ENCODE measurements around the gene PITX2.

Gene PITX2

DNA sequence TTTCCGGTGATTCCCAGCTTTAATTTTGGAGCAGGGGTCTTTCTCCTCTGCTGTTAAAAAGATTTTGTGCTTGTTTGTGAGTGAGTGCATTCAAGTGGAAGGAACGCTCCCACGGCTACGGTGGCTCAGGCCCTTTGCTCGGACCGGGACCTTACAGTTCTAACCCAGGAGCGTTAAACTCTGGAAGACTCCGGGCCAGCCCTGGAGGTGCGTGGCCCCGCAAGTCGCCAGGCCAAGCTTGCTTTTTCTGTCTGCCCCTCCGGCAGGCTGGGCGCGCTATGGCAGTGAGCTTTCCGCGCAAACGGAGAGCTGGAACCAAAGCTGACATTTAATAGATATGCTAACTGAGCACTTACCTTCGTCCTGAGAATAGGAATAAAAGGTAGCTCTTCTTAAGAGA, 18.3 kb upstream of the PITX2 start:
- FAIRE-seq: no peak
- no peak for DNase-seq (ENCODE audit: insufficient read length, low spot score)
- TF ChIP-seq, protein P1, sequence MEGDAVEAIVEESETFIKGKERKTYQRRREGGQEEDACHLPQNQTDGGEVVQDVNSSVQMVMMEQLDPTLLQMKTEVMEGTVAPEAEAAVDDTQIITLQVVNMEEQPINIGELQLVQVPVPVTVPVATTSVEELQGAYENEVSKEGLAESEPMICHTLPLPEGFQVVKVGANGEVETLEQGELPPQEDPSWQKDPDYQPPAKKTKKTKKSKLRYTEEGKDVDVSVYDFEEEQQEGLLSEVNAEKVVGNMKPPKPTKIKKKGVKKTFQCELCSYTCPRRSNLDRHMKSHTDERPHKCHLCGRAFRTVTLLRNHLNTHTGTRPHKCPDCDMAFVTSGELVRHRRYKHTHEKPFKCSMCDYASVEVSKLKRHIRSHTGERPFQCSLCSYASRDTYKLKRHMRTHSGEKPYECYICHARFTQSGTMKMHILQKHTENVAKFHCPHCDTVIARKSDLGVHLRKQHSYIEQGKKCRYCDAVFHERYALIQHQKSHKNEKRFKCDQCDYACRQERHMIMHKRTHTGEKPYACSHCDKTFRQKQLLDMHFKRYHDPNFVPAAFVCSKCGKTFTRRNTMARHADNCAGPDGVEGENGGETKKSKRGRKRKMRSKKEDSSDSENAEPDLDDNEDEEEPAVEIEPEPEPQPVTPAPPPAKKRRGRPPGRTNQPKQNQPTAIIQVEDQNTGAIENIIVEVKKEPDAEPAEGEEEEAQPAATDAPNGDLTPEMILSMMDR (IDR thresholded peaks at IDR 0.05; ENCODE audit: insufficient read depth, missing control alignments): no peak

DNA sequence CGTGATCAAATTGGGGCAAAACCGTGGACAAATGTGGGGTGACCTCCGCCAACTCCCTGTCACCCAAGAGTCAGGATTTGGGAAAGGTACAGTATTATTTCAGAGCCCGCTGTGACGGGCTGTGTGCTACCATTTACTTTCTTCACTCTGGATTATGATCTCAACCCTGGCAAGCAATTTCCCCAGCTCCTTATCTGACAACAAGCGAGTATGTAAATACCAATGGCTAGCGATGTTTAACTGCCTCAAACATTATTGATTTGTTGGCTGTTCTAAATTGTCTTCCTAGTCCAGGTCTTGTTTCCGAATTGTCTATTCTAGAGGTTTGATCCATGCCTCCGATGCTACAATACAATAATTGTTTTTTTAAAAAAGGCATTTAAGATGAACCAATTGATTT, 17.7 kb upstream of the PITX2 start:
- DNase-seq (ENCODE audit: insufficient read length, low spot score) (no peak), FAIRE-seq (no peak)
- TF ChIP-seq, protein P1 (IDR thresholded peaks at IDR 0.05; ENCODE audit: insufficient read depth, missing control alignments): no peak

DNA sequence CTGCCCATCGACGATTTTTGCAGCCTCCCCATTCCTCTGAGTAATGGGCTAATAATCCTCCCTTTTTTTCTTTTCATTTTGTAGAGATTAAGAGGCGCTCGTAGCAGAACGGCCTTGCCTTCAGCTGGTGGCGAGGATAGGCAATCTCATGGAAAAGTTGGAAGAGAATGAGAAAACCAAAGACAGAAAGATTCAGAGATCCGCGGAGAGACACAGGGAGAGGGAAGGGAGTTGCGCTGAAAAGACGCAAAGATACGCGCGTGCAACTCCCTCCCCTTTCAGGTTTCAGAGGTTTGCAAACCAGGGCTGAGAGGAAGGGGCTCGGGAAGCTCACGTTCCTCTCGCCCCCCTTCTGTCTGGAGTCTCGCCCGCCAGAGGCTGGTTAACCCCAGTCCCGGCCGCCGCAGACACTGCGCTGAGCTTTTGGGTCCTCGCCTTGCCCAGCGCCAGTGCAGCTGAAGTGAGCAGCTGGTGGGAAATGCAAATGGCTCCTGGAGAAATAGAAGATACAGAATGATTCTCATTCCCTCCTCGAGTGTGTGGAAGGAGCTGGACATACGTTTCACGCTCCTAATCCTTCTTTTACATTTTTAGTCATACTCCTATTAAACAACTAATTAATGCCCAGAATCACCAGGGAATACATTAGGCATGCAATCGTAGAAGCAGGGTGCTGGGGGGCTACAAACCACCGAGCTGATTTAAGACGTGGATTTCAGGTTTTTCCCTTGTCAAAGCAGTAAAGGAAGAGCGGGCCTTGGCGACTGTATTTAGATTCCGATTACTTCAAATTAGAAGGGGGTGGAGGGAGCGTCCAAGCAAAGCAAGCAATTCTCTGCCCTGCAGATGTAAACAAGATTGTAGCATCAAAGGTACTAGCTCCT, 16.6 kb upstream of the PITX2 start:
- DNase-seq (ENCODE audit: insufficient read length, low spot score) (no peak), FAIRE-seq (no peak)
- TF ChIP-seq, protein P1 (IDR thresholded peaks at IDR 0.05; ENCODE audit: insufficient read depth, missing control alignments): no peak

DNA sequence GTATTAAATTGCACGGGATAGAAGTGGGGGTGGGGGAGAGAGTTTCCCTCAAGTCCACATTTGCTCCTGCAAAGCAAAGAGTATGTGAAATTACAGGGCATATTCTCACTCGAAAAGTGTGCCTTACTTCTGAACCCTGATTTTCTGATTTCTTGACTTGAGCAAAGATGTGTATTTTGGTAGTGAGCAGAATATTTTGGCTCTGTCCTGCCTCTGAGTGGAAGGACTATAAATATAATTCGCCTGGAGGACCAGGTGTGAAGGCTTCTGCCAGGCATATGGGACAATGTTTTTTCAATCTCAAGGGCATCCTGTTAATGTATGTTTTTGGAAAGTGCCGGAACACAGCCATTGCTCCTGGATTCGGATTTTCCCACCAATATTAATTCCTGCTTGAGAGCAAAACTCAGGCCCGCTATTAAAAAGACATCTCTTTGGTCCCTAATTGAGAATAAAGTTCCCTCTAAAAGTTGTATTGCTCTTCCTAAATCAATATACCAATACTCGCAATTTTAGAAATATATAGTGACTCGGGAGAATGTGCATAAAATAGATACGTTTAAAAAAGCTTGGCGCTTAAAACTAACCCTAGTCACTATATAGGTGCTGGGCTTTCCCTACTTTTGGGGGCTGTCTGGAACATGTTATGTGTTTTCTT, 15.3 kb upstream of the PITX2 start:
- FAIRE-seq: no peak
- TF ChIP-seq, protein P1 (IDR thresholded peaks at IDR 0.05; ENCODE audit: insufficient read depth, missing control alignments): no peak
- DNase-seq (ENCODE audit: insufficient read length, low spot score): no peak

DNA sequence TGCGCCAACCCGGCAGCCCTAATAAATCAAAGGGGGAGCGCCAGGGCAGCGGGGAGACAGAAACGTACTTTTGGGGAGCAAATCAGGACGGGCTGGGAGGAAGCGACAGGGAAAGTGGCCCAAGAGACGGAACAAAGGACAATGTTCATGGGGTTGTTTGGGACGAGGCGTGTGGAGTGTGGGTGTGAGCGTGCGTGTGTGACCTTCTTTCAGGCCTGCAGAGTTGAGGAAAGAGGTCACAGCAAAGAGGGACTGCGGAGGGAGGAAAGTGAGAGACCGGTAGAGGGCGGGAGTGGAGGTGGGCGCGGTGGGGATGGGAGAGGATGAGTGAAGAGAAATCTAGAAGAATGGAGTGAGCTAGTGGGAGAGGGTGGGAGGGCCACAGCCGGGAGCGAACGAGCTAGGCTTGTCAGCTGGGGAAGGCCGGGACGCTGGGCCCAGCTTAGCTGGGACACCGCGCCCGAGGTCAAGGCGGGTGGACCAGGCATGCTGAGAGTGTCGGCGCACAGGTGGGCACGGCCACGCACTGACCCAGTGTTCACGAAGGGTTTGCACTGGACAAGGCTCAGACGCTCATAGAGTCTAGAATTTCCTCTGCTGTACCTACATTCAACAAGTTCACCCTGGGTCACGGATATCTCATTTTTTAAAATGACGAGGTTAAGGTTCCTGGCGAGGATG, 14.7 kb upstream of the PITX2 start:
- FAIRE-seq (no peak), DNase-seq (ENCODE audit: insufficient read length, low spot score) (no peak)
- TF ChIP-seq, protein P1 (IDR thresholded peaks at IDR 0.05; ENCODE audit: insufficient read depth, missing control alignments): no peak

DNA sequence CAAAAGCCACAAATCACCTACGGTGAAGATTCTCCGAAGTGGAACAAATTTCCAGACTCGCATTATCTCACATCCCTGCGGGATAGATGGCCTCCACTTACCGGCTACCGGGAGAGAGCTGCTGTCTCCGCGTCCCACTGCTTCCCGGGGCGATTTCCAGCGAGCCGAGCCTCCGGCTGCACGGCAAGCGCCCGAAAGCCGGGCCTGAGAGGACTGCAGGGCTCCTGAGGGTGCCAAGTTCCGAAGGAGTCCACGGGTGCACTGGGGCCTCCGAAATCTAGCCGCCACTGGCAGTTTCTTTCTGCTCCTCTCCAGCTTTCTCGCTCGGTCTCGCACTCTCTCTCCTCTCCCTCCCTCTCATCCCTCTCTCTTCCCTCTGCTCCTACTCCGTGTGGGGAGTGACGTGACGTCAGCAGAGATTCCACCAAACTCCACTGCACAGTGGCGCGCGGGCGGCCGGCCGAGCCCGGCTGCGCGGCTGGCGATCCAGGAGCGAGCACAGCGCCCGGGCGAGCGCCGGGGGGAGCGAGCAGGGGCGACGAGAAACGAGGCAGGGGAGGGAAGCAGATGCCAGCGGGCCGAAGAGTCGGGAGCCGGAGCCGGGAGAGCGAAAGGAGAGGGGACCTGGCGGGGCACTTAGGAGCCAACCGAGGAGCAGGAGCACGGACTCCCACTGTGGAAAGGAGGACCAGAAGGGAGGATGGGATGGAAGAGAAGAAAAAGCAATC, 14.0 kb upstream of the PITX2 start:
- no peak for FAIRE-seq
- DNase-seq (ENCODE audit: insufficient read length, low spot score): no peak
- TF ChIP-seq, protein P1 (IDR thresholded peaks at IDR 0.05; ENCODE audit: insufficient read depth, missing control alignments): no peak
